ENCODE results near the gene PROZ.

The PROZ gene

GRCh38 chr13:113184568-113185440 is 26.4 kb downstream of the PROZ start:
- H3K79me1 ChIP-seq (replicated peaks; ENCODE audit: low read length, poor library complexity, severe bottlenecking), result peaks cover 12% of the 10 kb centered on the region
- H3K36me3 ChIP-seq (ENCODE audit: control insufficient read depth in 1 of 2, insufficient read depth in 2 of 2, low read depth in 1 of 2, low read length in 2 of 2), result peaks cover 16 to 69% of the 10 kb centered on the region in 2 experiments
- H4K8ac ChIP-seq (ENCODE audit: low read length), result no peak overlapping the region
- H2BK12ac ChIP-seq (ENCODE audit: low read length in 2 of 2), result peak overlapping the region in 1 of 2 experiments; percentile 57
- no peak for DNase-seq
- no peak overlapping the region for H2BK120ac ChIP-seq (ENCODE audit: low read depth, low read length)
- H3K4me3 ChIP-seq (ENCODE audit: insufficient read depth in 1 of 2, low read depth in 1 of 2, low read length in 2 of 2), result no peak overlapping the region
- peak overlapping the region; percentile 21 for H3K4me2 ChIP-seq (ENCODE audit: low read length, poor library complexity, severe bottlenecking)
- H3K9me3 ChIP-seq (ENCODE audit: control insufficient read depth, low read length), result no peaks in the 10 kb centered on the region
- no peak overlapping the region for H2BK5ac ChIP-seq (ENCODE audit: low read depth, low read length, poor library complexity, severe bottlenecking)
- WGBS, result 88% methylated on average over 22 of the region's 22 CpGs
- peak overlapping the region in 1 of 2 experiments; percentile 61 for H3K18ac ChIP-seq (ENCODE audit: low read depth in 1 of 2, low read length in 2 of 2)
- no peaks in the 10 kb centered on the region for H3K27me3 ChIP-seq (ENCODE audit: control insufficient read depth in 1 of 2, insufficient read depth in 1 of 2, low read length in 2 of 2)
- H4K91ac ChIP-seq (ENCODE audit: low read length), result no peak overlapping the region
- H2BK15ac ChIP-seq (ENCODE audit: low read depth, poor library complexity, severe bottlenecking), result no peak overlapping the region
- no peak overlapping the region for H3K27ac ChIP-seq (ENCODE audit: low read length, poor library complexity, severe bottlenecking)
- H3K4me1 ChIP-seq (ENCODE audit: control insufficient read depth, insufficient read depth, low read depth, low read length), result peaks cover 34% of the 10 kb centered on the region
- H3K4ac ChIP-seq (ENCODE audit: low read depth in 1 of 2, low read length in 2 of 2), result no peak overlapping the region
- H2AK5ac ChIP-seq (ENCODE audit: low read length, severe bottlenecking), result no peak overlapping the region
- H3K23ac ChIP-seq (ENCODE audit: low read length in 2 of 2), result no peak overlapping the region
- no peak overlapping the region for H3K14ac ChIP-seq (ENCODE audit: low read length in 2 of 2)
- no peak overlapping the region for H2AFZ ChIP-seq (ENCODE audit: low read depth, low read length)
- H3K9ac ChIP-seq (ENCODE audit: low read length), result no peak overlapping the region

DNA sequence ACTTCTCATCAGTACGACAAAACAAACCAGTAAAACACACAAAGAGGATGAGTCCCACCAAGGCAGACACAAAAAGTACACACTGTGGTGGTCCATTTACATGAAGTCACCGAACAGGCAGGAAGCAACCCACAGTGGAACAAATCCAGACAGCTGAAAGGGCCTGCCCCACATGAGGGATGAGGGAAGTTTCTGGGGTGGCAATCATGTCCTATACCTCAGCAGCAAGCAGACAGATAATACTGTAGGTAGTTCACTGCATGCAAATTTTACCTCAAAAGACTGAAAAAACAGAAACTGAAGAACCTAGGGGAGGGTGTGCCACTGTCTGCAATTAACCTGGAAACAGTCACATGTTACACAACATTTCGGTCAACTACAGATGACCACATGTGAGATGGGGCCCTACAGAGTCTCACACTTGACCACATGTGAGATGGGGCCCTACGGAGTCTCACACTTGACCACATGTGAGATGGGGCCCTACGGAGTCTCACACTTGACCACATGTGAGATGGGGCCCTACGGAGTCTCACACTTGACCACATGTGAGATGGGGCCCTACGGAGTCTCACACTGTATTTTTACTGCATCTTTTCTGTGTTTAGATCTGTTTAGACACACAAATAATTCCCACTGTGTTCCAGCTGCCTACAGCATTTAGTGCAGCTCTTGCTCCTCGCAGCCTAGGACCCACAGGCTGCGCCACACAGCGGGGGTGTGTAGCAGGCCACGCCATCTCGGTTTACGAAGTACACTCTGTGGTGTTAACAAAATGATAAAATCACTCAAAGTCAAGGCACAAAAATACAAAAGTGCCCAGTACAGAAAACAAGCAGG is 27.8 kb downstream of the PROZ start:
- Histone ChIP-seq H3K4me1 (ENCODE audit: control insufficient read depth, insufficient read depth, low read depth, low read length) (peaks cover 33% of the 10 kb centered on the region), H3K4me2 (ENCODE audit: low read length, poor library complexity, severe bottlenecking) (no peak overlapping the region), H2BK15ac (ENCODE audit: low read depth, poor library complexity, severe bottlenecking) (no peak overlapping the region), H3K23ac (ENCODE audit: low read length in 2 of 2) (no peak overlapping the region), H2BK5ac (ENCODE audit: low read depth, low read length, poor library complexity, severe bottlenecking) (no peak overlapping the region), H3K36me3 (ENCODE audit: control insufficient read depth in 1 of 2, insufficient read depth in 2 of 2, low read depth in 1 of 2, low read length in 2 of 2) (peaks cover 11 to 65% of the 10 kb centered on the region in 2 experiments), H3K27ac (ENCODE audit: low read length, poor library complexity, severe bottlenecking) (no peak overlapping the region), H3K9ac (ENCODE audit: low read length) (peak overlapping the region; percentile 91), H4K91ac (ENCODE audit: low read length) (peak overlapping the region; percentile 70), H3K79me1 (replicated peaks; ENCODE audit: low read length, poor library complexity, severe bottlenecking) (peaks cover 8% of the 10 kb centered on the region), H3K9me3 (ENCODE audit: control insufficient read depth, low read length) (no peaks in the 10 kb centered on the region), H3K27me3 (ENCODE audit: control insufficient read depth in 1 of 2, insufficient read depth in 1 of 2, low read length in 2 of 2) (no peaks in the 10 kb centered on the region), H3K14ac (ENCODE audit: low read length in 2 of 2) (no peak overlapping the region), H3K4me3 (ENCODE audit: insufficient read depth in 1 of 2, low read depth in 1 of 2, low read length in 2 of 2) (peak overlapping the region in 1 of 2 experiments; percentile 75), H2BK120ac (ENCODE audit: low read depth, low read length) (no peak overlapping the region), H4K8ac (ENCODE audit: low read length) (peak overlapping the region; percentile 97), H2BK12ac (ENCODE audit: low read length in 2 of 2) (peak overlapping the region in 1 of 2 experiments; percentile 99), H2AK5ac (ENCODE audit: low read length, severe bottlenecking) (peak overlapping the region; percentile 96), H3K4ac (ENCODE audit: low read depth in 1 of 2, low read length in 2 of 2) (peak overlapping the region; percentile 57 to 93), H3K18ac (ENCODE audit: low read depth in 1 of 2, low read length in 2 of 2) (peak overlapping the region in 1 of 2 experiments; percentile 90), H2AFZ (ENCODE audit: low read depth, low read length) (no peak overlapping the region)
- 80% methylated on average over 12 of the region's 13 CpGs for WGBS
- DNase-seq, result no peak

DNA sequence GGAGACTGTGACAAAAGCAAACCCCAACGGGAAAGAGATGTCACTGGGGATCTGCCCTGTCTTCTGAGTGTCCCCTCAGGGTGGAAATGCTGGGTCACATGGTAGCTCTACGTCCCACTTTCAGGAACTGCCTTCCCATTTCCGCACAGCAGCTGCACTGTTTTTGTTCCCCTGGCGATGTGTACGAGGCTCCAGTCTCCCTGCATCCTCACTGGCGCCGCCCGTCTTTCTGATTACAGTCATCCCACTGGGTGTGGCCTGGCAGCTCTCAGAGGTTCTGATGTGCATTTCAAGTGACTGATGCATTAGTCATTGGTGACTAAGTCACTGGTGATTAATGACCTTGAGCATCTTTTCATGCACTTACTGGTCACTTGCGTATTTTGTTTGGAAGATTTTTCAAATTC is 28.8 kb downstream of the PROZ start:
- Histone ChIP-seq H3K79me1 (replicated peaks; ENCODE audit: low read length, poor library complexity, severe bottlenecking) (peaks cover 8% of the 10 kb centered on the region), H3K14ac (ENCODE audit: low read length in 2 of 2) (no peak overlapping the region), H3K27ac (ENCODE audit: low read length, poor library complexity, severe bottlenecking) (peak overlapping the region; percentile 69), H2BK12ac (ENCODE audit: low read length in 2 of 2) (peak overlapping the region in 1 of 2 experiments; percentile 59), H3K4me2 (ENCODE audit: low read length, poor library complexity, severe bottlenecking) (peak overlapping the region; percentile 17), H3K23ac (ENCODE audit: low read length in 2 of 2) (peak overlapping the region in 1 of 2 experiments; percentile 34), H4K91ac (ENCODE audit: low read length) (peak overlapping the region; percentile 15), H3K4me3 (ENCODE audit: insufficient read depth in 1 of 2, low read depth in 1 of 2, low read length in 2 of 2) (peak overlapping the region in 1 of 2 experiments; percentile 75), H2AK5ac (ENCODE audit: low read length, severe bottlenecking) (no peak overlapping the region), H2BK5ac (ENCODE audit: low read depth, low read length, poor library complexity, severe bottlenecking) (no peak overlapping the region), H3K4ac (ENCODE audit: low read depth in 1 of 2, low read length in 2 of 2) (peak overlapping the region; percentile 39 to 68), H2BK120ac (ENCODE audit: low read depth, low read length) (no peak overlapping the region), H4K8ac (ENCODE audit: low read length) (no peak overlapping the region), H3K9ac (ENCODE audit: low read length) (peak overlapping the region; percentile 91), H2BK15ac (ENCODE audit: low read depth, poor library complexity, severe bottlenecking) (no peak overlapping the region), H3K27me3 (ENCODE audit: control insufficient read depth in 1 of 2, insufficient read depth in 1 of 2, low read length in 2 of 2) (no peaks in the 10 kb centered on the region), H3K9me3 (ENCODE audit: control insufficient read depth, low read length) (no peaks in the 10 kb centered on the region), H3K4me1 (ENCODE audit: control insufficient read depth, insufficient read depth, low read depth, low read length) (peaks cover 27% of the 10 kb centered on the region), H3K18ac (ENCODE audit: low read depth in 1 of 2, low read length in 2 of 2) (peak overlapping the region; percentile 37 to 93), H2AFZ (ENCODE audit: low read depth, low read length) (no peak overlapping the region), H3K36me3 (ENCODE audit: control insufficient read depth in 1 of 2, insufficient read depth in 2 of 2, low read depth in 1 of 2, low read length in 2 of 2) (peaks cover 15 to 64% of the 10 kb centered on the region in 2 experiments)
- DNase-seq, result peak; percentile 99
- under 1% methylated on average over 8 of the region's 9 CpGs for WGBS
